HEK293T (cell line): ENCODE measurements around the gene RRP1B.
A peak's percentile ranks its signal among the peaks of the same experiment; 100 is the strongest.

ENCODE experiments used
- CTCF ChIA-PET: fragments of 350-600 bp; formaldehyde crosslinking; extraction: SDS; loops from one replicate; lab custom pipeline; 2021; ENCODE audit warnings: antibody characterized with exemption, inconsistent platforms; lab: Yijun Ruan, JAX
- POLR2A ChIA-PET: fragments of 350-600 bp; formaldehyde crosslinking; extraction: SDS; loops from one replicate; lab custom pipeline; 2020; ENCODE audit warnings: antibody characterized with exemption, inconsistent platforms; lab: Yijun Ruan, JAX
- DNase-seq: peaks from one replicate; pipeline ENCODE4 v3.0.0; 2012; ENCODE audit warnings: mixed read lengths; ENCODE audit errors: extremely low spot score
- ARNT ChIP-seq: fragments of 450-650 bp; IDR thresholded peaks from 2 replicates; pipeline ENCODE4 v1.6.1; 2017; ENCODE audit warnings: mild to moderate bottlenecking
- BHLHE40 ChIP-seq: fragments of 450-650 bp; IDR thresholded peaks from 2 replicates; pipeline ENCODE4 v1.6.1; 2016; ENCODE audit warnings: mild to moderate bottlenecking, moderate library complexity, borderline replicate concordance
- CTBP1 ChIP-seq: fragments of 450-650 bp; IDR thresholded peaks from 2 replicates; pipeline ENCODE4 v1.6.1; 2016; ENCODE audit warnings: borderline replicate concordance
- ELF4 ChIP-seq: fragments of 450-650 bp; IDR thresholded peaks from 2 replicates; pipeline ENCODE4 v1.6.1; 2017; ENCODE audit warnings: antibody characterized with exemption
- FOXA1 ChIP-seq: fragments of 450-650 bp; IDR thresholded peaks from 2 replicates; pipeline ENCODE4 v1.6.1; 2016; ENCODE audit warnings: mild to moderate bottlenecking
- FOXK2 ChIP-seq: fragments of 450-650 bp; IDR thresholded peaks from 2 replicates; pipeline ENCODE4 v1.6.1; 2016; ENCODE audit warnings: mild to moderate bottlenecking
- FOXM1 ChIP-seq: fragments of 450-650 bp; IDR thresholded peaks from 2 replicates; pipeline ENCODE4 v1.6.1; 2017; ENCODE audit warnings: mild to moderate bottlenecking, borderline replicate concordance
- HDGF ChIP-seq: fragments of 450-650 bp; IDR thresholded peaks from 2 replicates; pipeline ENCODE4 v1.6.1; 2017; ENCODE audit warnings: antibody characterized with exemption, borderline replicate concordance
- L3MBTL2 ChIP-seq: fragments of 450-650 bp; conservative IDR thresholded peaks from 2 replicates; pipeline ENCODE4 v1.6.1; 2016; ENCODE audit warnings: mild to moderate bottlenecking
- LEF1 ChIP-seq: fragments of 450-650 bp; IDR thresholded peaks from 2 replicates; pipeline ENCODE4 v1.6.1; 2017; ENCODE audit warnings: mild to moderate bottlenecking, borderline replicate concordance
- NFRKB ChIP-seq: fragments of 450-650 bp; IDR thresholded peaks from 2 replicates; pipeline ENCODE4 v1.6.1; 2016; ENCODE audit warnings: mild to moderate bottlenecking, moderate library complexity
- SP1 ChIP-seq: fragments of 450-650 bp; IDR thresholded peaks from 2 replicates; pipeline ENCODE4 v1.6.1; 2017
- SUZ12 ChIP-seq: fragments of 450-650 bp; IDR thresholded peaks from 2 replicates; pipeline ENCODE4 v1.6.1; 2016; ENCODE audit warnings: mild to moderate bottlenecking
- TARDBP ChIP-seq: fragments of 450-650 bp; IDR thresholded peaks from 2 replicates; pipeline ENCODE4 v1.6.1; 2016
- ZNF384 ChIP-seq: fragments of 450-650 bp; IDR thresholded peaks from 2 replicates; pipeline ENCODE4 v1.6.1; 2016
- TF ChIP-seq, protein P1 (sequence below): fragments of 450-650 bp; IDR thresholded peaks from 2 replicates; pipeline ENCODE4 v1.6.1; 2016

RRP1B gene

DNA sequence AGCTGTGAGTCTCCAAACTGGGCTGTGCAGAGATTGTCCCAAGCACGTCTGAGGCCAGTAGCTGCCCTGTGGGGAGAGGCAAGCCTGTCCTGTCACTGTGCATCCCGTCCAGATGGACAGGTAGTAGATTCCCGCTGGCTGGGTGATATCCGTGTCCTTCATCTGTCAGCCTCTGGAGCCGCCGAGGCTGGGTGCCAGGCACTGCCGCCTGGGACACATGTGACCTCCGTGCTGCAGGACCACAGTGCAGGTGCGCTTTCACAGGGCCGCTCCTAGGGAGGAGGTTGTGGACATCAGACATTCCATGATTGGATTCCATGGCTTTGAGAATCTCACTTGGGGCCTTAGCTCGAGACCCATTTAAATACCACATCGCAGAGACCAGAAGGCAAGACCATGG, 64.3 kb downstream of the RRP1B start:
- TF ChIP-seq FOXK2 (no peak), TARDBP (no peak), SP1 (no peak), FOXM1 (no peak), L3MBTL2 (no peak), SUZ12 (no peak), ZNF384 (no peak), NFRKB (no peak), ARNT (no peak), ELF4 (no peak), CTBP1 (no peak), LEF1 (no peak), HDGF (no peak)
- no peak for DNase-seq
- ChIA-PET POLR2A (no interaction called here), CTCF (interaction anchor here (0.6 kb wide), 1 partner anchor 17 kb away, joined by 4 read pairs; no protein-coding TSS in a partner anchor)

DNA sequence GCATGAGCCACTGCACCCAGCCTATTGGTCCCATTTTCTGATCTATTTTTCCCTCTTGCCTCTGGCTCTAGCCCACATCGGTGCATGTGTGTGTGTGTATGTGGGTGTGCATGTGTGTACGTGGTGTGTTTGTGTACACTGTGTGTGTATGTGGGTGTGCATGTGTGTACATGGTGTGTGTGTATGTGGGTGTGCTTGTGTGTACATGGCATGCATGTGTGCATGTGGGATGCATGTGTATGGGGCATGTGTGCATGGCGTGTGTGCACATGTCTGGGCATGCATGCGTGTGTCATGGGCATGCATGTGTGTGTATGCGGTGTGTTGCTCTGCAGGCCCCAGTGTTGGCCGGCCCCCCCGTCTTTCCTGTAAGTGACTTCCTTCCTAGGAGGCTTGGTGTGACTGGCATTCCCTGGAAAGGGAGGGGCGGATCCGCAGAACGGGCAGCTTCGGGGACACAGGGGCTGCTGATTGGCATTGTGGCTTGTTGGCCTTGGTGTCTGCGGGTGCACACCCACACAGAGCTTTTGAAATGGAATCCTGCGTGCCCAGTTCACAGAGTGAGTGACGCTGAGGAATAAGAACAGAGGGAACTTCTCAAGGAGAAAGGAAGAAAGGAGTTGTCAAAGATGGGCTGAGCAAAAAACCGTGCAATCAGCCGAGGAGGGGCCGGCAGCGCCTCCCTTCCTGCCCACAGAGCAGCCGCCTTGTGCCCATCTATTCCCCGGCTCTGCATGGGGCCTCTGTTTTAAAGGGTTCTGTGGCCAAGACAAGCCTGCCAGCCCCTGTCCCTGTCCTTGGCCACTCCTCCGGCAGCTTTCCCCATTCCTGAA, 67.5 kb downstream of the RRP1B start:
- TF ChIP-seq TARDBP, result peak; percentile 87
- TF ChIP-seq, protein P1, sequence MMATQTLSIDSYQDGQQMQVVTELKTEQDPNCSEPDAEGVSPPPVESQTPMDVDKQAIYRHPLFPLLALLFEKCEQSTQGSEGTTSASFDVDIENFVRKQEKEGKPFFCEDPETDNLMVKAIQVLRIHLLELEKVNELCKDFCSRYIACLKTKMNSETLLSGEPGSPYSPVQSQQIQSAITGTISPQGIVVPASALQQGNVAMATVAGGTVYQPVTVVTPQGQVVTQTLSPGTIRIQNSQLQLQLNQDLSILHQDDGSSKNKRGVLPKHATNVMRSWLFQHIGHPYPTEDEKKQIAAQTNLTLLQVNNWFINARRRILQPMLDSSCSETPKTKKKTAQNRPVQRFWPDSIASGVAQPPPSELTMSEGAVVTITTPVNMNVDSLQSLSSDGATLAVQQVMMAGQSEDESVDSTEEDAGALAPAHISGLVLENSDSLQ, result no peak
- no peak for TF ChIP-seq CTBP1
- CTCF ChIA-PET, result interaction anchor here (0.7 to 1.7 kb wide), 3 partner anchors 12 to 63 kb away, joined by 3 to 5 read pairs (median 3); no protein-coding TSS in a partner anchor
- no peak for DNase-seq
- POLR2A ChIA-PET, result interaction anchor here (1.2 to 3.0 kb wide), 4 partner anchors 7 to 62 kb away, joined by 3 to 44 read pairs (median 12); partner anchors contain the start of genes PDXK and RRP1

DNA sequence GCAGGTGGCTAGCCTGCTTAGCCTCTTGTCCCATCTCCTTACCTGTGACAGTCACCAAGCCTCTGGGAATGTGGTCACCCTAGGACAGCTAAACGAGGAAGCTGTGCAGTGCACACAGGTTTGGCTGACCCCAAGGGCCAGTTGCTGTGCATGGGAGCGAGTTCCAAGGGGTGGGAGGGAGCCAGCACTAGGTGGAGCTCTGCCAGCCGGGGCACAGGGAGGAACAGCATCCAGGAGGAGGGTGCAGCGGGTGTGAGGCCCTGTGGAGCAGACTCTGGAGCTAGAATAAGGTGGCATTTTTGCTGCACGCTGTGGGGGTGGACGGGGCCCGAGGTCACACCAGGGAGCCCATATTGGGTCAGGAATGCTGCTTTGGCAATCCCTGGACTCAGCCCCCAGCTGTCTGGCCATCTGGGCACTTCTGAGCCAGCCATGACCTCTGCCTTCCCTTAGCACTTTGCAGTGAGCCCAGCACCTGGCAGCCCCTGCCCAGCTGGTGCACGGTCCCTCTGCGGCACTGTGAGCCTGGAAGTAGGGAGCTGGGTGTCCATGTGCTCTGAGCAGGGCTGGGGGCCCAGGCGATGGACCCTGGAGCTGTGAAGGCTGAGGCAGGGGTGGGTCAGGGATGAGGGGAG, 68.3 kb downstream of the RRP1B start:
- CTCF ChIA-PET, result interaction anchor here (0.5 to 1.7 kb wide), 4 partner anchors 13 to 62 kb away, joined by 3 to 5 read pairs (median 3); no protein-coding TSS in a partner anchor
- DNase-seq, result no peak
- POLR2A ChIA-PET, result interaction anchor here (0.9 to 3.0 kb wide), 11 partner anchors 8 to 576 kb away, joined by 3 to 44 read pairs (median 6); partner anchors contain the start of genes PDXK and RRP1
- TF ChIP-seq, protein P1, result no peak
- no peak for TF ChIP-seq HDGF
- no peak for TF ChIP-seq BHLHE40
- no peak for TF ChIP-seq FOXM1
- TF ChIP-seq CTBP1, result no peak
- no peak for TF ChIP-seq LEF1
- TF ChIP-seq NFRKB, result no peak
- TF ChIP-seq FOXA1, result no peak
- no peak for TF ChIP-seq ARNT
- no peak for TF ChIP-seq TARDBP
- no peak for TF ChIP-seq SP1
- TF ChIP-seq SUZ12, result no peak
- TF ChIP-seq FOXK2, result no peak
- no peak for TF ChIP-seq ZNF384
- TF ChIP-seq ELF4, result no peak
- TF ChIP-seq L3MBTL2, result no peak

DNA sequence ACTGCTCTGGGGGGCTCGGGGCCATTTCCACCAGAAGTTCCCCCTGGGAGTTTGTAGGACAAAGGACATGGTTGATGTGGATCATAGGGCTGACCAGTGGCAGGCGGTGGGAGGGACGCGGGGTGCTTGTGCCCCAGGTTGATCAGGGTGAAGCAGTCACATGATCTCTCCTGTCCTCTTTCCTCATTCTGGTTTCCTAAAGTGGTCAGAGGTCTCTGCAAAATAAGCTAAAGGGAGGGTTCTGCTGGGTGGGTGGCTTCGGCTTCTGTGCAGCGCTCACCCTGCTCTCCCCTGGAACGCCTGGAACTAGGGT, 68.8 kb downstream of the RRP1B start:
- ChIA-PET POLR2A (interaction anchor here (0.5 to 3.0 kb wide), 21 partner anchors 8 to 575 kb away, joined by 3 to 44 read pairs (median 4); partner anchors contain the start of genes PDXK and RRP1), CTCF (interaction anchor here (0.5 to 1.7 kb wide), 5 partner anchors 17 to 1092 kb away, joined by 3 to 4 read pairs (median 3); no protein-coding TSS in a partner anchor)
- TF ChIP-seq HDGF (no peak), ZNF384 (no peak), FOXA1 (no peak), L3MBTL2 (no peak), FOXK2 (no peak), LEF1 (no peak), FOXM1 (no peak), BHLHE40 (no peak), CTBP1 (no peak), ARNT (no peak), SP1 (no peak), TARDBP (no peak), SUZ12 (no peak)
- TF ChIP-seq, protein P1, result no peak
- no peak for DNase-seq

DNA sequence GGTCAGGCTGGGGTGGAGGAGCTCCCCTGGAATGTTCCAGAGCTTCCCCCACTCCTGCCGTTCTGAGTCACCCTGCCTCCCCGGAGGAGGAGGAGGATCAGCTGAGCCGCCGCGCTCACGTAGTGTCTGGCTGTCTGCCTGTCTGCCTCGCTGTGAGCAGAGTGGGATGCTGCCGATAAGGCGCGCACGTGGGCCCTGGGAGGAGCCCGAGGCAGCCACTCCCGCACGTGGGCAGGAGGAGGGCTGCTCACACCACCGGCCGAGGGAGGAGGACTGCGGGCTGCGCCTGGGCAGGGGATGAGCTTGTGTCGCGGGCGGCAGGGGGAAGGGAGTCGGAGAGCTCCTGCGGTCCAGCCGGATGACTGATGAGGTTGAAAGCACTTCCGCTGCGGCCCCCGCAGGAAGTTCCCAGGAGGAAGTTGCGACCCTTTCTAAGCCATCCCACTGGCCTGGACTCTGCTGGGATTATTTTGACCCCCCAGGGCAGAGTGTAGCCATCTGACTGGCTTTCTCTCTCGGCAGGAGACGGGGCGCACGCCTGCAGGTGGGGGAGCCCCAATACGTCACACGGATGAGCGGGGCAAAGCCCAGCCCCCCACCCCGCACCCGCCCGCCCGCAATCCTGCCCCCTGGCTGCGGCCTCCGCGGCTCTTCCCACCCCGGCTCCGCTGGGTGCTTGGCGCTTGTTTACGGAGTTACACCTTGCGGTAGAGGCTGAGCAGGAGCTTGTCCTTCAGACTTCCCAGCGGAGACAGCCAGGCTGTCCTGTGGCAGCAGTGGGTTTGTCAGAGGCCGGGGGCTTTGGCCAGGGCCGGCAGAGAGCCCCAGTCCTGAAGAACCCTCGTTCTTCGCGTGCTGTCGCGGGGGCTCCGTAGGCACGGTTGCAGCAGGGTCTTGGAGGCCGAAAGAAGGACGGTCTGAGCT, 69.4 kb downstream of the RRP1B start:
- DNase-seq, result peak; percentile 95
- ChIA-PET CTCF (interaction anchor here (0.5 to 1.7 kb wide), 5 partner anchors 18 to 1092 kb away, joined by 3 to 4 read pairs (median 3); no protein-coding TSS in a partner anchor), POLR2A (interaction anchor here (0.5 to 3.0 kb wide), 24 partner anchors 8 to 575 kb away, joined by 3 to 44 read pairs (median 3); partner anchors contain the start of genes PDXK and RRP1)
- peak; percentile 86 for TF ChIP-seq L3MBTL2
- no peak for TF ChIP-seq LEF1
- TF ChIP-seq, protein P1, result peak; percentile 73
- TF ChIP-seq SUZ12, result no peak
- no peak for TF ChIP-seq ZNF384
- no peak for TF ChIP-seq FOXA1
- TF ChIP-seq SP1, result no peak
- TF ChIP-seq FOXM1, result no peak
- no peak for TF ChIP-seq ELF4
- TF ChIP-seq NFRKB, result no peak
- no peak for TF ChIP-seq ARNT
- no peak for TF ChIP-seq BHLHE40
- peak; percentile 64 for TF ChIP-seq CTBP1
- no peak for TF ChIP-seq HDGF
- no peak for TF ChIP-seq TARDBP
